GM12874 (cell line): ENCODE data around the gene LRRC3C.

Experiments
- CTCF ChIP-seq: IDR thresholded peaks from 2 replicates; pipeline ENCODE4 v1.5.1; 2011; ENCODE audit warnings: low read depth, mild to moderate bottlenecking, control low read depth, low read length, moderate library complexity; ENCODE audit not compliant: insufficient read depth

LRRC3C gene

GRCh38 chr17:39960524-39961041 lies 33.1 kb downstream of the LRRC3C start:
- no peak for TF ChIP-seq CTCF

- TF ChIP-seq CTCF, result no peak
Observed at GRCh38 chr17:39962642-39963220, 35.2 kb downstream of the LRRC3C start, which contains the start of gene GSDMA. TSS of gene GSDMA (plus strand) at chr17:39963004. CDS start at chr17:39965688, 2,684 bp downstream.

- no peak for TF ChIP-seq CTCF
Observed at GRCh38 chr17:39963829-39964228, 36.3 kb downstream of the LRRC3C start.

- TF ChIP-seq CTCF, result no peak
Observed at GRCh38 chr17:39965017-39965699, 37.6 kb downstream of the LRRC3C start.

GRCh38 chr17:39966771-39967170 lies 39.2 kb downstream of the LRRC3C start:
- no peak for TF ChIP-seq CTCF

- TF ChIP-seq CTCF, result no peak
Observed at GRCh38 chr17:39968761-39969160, 41.2 kb downstream of the LRRC3C start.

GRCh38 chr17:39969375-39969774 lies 41.8 kb downstream of the LRRC3C start:
- no peak for TF ChIP-seq CTCF
